Esophagus muscularis mucosa (tissue), 3 donors: ENCODE measurements around the gene CAMTA1.

ENCODE experiments used
- CTCF ChIP-seq, 3 experiments: fragments of 200-600 bp in 2 of 3; fragments of 450-650 bp in 1 of 3; sonication (generic) in 2 of 3; IDR thresholded peaks; one replicate each; pipeline ENCODE4 v1.5.1; 2017 to 2019; ENCODE audit warnings: antibody characterized with exemption in 3 of 3, mild to moderate bottlenecking in 2 of 3, moderate library complexity in 1 of 3
- POLR2A ChIP-seq: fragments of 450-650 bp; IDR thresholded peaks from one replicate; pipeline ENCODE4 v1.6.1; 2017; ENCODE audit warnings: antibody characterized with exemption, moderate library complexity, mild to moderate bottlenecking, low read depth
- POLR2AphosphoS5 ChIP-seq, 2 donors: sonication (generic); formaldehyde crosslinking; IDR thresholded peaks; one replicate each; pipeline ENCODE4 v1.6.1; 2017; ENCODE audit warnings: antibody characterized with exemption in 2 of 2

- no peak for TF ChIP-seq POLR2A
- no peak for TF ChIP-seq CTCF (IDR thresholded peaks at IDR 0.05)
- no peak for TF ChIP-seq POLR2AphosphoS5 (IDR thresholded peaks at IDR 0.05)
Observed at GRCh38 chr1:7625401-7625800, 840.1 kb downstream of the CAMTA1 start.
